Renal cortical epithelial cell (primary cell): ENCODE data around the gene TNPO2. TPM values are rescaled to one million over a fixed set of nuclear protein-coding genes. Genes with fewer than 3 reads are reported as not detected.
A peak's percentile ranks its signal among the peaks of the same experiment; 100 is the strongest.
"Not testable (repeated sequence)": the region's sequence is repeated elsewhere in the genome, so short reads cannot be mapped to it uniquely, and the experiment has no call there.

Source experiments
- DNase-seq: peaks from one replicate; pipeline ENCODE4 v3.0.0-alpha.2; 2011; ENCODE audit warnings: low read depth
- total RNA-seq: library from RNA; depleted of rRNA; stranded (reverse); fragments of >200 nt; gene quantifications from 2 replicates; pipeline ENCODE4 v1.2.3, GENCODE V29; 2014

TNPO2 gene
- total RNA-seq, 1 donor from 2014 or later = 67.3 TPM

GRCh38 chr19:12706332-12706718, 17.4 kb downstream of the TNPO2 start:
- no peak for DNase-seq

- no peak for DNase-seq
Measured at GRCh38 chr19:12705654-12706331, 17.9 kb downstream of the TNPO2 start.

GRCh38 chr19:12705169-12705568, 18.6 kb downstream of the TNPO2 start:
- DNase-seq = no peak

DNA sequence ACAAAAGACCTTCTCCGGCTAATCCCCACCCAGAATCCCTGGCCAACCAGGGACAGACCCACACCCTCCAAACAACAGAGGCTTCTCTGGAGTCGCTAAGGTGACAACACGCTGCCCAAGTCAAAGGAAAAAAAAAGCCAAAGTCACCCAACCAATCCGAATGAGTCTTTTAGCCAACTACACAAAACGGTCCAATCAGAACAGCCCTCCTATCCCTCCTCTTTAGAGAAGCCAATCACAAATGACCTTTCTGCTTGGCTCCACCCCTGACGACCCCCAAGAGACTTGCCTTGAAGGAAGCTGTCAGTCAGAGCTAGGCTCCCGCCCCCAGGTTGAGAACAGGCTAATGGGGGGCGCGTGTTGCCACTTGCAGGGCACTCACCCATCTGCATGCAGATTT, 20.7 kb downstream of the TNPO2 start:
- peak; percentile 22 for DNase-seq

DNA sequence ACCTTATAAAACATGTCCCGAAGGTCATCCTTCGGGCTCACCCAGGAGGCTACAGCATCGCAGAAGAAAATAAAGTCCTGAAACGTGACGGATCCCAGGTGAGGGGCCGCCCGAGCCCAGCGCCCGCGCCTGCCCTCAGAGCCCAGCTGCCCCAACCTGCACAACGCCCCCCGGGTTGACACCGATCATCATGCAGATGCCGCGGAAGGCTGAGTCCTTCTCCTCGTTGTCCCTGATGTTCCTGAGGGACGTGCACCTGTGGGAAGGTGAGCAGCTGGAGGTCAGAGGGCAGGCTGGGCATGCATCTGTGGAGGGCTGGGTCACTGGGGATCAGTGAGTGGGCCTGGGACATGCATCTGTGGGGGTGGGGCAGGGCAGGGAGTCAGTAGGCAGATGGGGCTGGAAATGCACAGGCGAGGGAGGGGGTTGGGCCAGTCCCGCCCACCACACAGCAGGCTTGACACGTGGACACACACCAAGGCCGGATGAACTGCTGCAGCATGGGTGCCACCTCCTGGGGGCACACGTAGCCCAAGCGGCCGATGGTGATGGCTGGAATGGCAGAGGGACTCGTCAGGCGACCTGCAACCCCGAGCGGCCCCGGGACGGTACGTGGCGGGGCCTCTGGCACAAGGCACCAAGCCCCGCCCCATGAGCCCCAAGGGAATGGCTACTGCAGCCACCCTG, 22.0 kb downstream of the TNPO2 start:
- DNase-seq = no peak

DNA sequence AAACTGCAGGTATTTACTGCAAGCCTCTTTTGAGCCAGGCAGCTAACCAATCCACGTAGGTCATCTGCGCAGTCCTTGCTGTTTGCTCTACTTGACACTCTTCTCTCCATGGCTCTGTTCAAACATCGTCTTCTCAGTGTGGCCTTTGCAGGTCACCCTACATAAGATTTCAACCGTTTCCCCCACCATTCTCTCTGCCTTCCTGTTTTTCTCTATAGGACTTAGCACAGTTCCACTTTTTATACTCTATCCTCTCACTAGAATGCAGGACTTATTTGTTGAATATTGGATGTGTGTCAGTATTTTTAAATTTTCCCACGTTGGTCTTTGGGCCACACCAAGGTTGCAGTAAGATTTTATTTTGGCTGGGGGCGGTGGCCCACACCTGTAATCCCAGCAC, 25.6 kb downstream of the TNPO2 start:
- no peak for DNase-seq

GRCh38 chr19:12697425-12697824, 26.3 kb downstream of the TNPO2 start:
- DNase-seq = not testable (repeated sequence)

DNA sequence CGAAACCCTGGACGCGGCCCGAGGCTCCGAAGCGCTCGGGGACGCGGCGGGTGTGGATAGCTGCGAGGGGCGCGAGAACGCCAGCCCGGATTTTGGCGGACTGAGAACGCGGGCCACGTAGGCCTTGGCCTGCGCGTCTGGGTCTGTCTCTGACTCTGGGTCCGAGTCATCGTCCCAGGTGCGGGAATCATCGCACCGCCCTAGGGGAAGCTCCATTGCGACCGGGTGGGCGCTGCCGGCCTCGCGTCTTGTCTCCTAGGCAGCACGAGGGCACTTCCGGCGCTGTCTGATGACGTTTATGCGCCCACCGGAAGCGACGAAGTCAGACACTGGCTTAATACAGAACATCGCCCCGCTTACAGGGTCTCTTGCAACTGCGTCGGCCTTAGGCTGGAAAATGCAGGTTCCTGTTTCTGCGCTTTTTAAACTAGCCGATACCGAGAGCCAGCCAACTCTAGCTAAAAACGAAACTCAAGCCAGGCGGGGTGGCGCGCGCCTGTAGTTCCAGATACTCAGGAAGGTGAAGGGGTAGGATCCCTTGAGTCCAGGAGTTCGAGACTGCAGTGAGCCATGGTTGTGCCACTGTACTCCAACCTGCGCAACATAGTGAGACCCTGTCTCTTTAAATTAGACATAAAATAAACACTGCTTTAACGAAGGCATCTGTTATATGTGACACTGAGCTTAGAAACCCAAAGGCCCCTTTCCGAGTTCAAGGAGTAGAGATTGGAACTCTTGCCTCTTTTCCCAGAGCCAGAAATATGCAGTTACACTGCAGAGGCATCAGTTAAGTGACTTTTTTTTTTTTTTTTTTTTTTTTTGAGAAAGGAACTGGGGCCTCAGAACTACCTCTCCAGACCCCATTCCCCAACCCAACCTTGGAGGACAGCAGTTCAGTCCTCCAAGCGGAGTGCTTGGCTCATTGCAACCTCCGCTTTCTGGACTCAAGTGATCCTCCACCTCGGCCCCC, 27.1 kb downstream of the TNPO2 start, which contains the start of gene FBXW9:
Gene FBXW9, minus strand, starts transcription at position 266 of the 970 bp plus-strand sequence. Its CDS starts 50 bp downstream, at position 216.
- peak; percentile 87 for DNase-seq

DNA sequence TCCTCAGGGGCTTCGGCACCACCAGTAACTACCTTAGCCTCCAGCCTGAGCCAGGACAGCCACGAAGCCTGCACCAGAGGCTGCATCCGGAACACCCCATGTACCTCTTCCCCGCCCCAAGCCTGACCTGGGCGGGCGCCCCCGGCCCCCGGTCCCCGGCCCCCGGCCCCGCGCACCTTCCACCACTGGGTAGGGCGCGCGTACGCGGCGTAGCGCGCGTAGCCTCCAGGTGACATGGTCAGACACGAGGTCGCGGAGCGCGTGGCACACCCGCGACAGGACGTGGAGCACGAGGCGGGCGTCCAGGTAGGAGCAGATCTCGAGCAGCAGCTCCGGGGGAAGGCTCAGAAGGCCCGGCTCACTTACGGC, 27.8 kb downstream of the TNPO2 start:
- DNase-seq = no peak

DNA sequence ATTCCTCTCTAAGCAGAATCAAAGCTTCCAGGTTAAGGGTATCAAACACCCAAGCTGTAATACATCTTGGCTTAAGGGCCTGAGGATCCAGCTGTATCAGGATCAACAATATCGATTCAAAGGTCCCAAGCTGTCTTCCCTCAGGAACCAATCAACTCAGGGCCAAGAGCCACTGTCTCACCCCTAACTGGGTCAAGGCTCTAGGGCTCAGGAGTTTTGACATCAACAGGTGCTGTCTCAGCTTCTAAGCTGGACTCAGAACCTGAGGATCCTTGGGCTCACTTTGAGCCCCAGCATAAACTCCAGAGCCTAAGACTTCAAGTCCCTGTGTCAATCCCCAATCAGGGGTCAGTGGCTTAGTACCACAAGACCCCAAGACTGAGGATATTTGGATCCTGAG, 28.2 kb downstream of the TNPO2 start:
- no peak for DNase-seq

- DNase-seq = no peak
Measured at GRCh38 chr19:12695096-12695495, 28.6 kb downstream of the TNPO2 start.

DNA sequence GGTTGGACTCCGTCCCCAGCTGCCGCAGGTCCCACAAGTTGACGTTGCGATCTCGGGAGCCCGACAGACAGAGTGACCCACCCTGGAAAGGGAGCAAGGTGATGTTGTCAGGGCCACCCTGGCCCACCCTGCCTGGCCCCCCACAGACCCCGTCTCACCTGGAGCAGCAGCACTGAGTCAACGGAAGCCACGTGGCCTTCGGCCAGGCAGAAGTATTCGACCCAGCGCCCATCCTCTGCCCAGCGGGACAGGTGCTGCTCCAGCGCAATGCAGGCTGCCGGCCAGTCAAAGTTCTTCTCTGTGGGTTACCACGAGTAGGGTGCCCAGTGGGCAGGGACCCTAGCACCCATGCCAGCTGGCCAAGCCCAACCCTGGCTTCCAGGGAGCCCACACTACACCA, 29.1 kb downstream of the TNPO2 start:
- DNase-seq = no peak

GRCh38 chr19:12692960-12693359, 30.8 kb downstream of the TNPO2 start:
- no peak for DNase-seq

DNA sequence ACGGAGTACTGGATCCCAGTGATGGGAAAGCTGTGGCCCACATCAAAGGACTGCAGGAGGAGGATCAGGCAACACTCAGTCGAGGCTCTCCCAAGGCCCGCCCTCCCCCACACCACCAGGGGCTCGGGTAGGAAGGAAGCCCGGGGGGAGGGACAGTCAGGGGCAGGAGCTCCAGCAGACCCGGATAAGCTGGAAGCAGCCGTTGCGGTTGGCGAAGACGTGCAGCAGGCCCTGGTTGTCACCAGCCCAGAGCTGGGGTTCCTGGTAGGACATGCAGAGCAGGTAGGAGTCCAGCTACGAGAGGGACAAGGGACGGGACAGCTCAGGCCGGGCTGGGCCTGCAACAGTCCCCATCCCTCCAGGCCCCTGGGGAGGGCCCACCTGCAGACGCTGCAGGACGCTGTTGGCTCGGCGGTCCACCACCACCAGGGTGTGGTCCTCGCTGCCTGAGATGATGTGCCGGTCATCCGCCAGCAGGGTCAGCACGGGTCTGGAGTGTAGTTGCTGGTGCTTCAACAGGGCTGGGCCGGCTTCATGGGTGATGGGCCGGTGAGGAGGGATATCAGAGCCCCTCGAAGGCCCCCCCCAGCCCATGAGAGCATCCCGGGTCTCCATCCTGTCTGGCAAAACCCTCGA, 34.0 kb downstream of the TNPO2 start:
- no peak for DNase-seq

- DNase-seq = no peak
Measured at GRCh38 chr19:12689012-12689411, 34.7 kb downstream of the TNPO2 start.

DNA sequence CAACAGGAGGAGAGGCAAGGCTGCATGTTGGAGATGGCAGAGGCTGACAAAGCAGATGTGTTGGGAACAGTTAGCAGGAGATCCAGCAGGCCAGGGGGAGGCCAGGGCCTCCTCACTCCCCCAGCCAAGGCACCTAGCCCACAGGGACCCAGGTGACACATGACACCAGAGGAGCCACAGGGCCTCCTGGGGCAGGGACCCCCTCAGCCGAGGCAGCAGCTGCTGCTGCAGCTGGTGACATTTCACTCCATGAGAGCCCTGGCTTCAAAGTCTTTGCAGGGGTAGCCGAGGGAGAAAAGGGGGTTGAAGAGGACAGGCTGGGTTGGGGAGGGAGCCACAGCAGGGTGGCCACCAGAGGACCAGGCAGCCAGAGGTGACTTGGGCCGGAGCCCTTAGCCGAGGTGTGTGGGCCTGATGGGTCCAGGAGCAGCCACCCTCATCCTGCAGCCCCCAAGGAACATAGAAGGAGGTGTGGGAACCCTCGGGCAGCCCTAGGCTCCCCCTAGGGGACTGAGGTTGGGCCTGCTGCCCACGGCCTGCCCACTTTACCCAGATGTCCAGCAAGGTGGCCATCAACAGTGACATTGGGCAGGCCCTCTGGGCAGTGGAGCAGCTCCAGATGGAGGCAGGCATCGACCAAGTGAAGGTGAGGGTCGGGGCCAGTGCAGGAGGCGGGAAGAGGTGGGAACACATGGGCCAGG, 36.1 kb downstream of the TNPO2 start, which contains the start of gene GNG14:
Gene GNG14, plus strand, starts transcription at position 503 of the 701 bp plus-strand sequence. Its CDS starts 51 bp downstream, at position 554.
- no peak for DNase-seq

DNA sequence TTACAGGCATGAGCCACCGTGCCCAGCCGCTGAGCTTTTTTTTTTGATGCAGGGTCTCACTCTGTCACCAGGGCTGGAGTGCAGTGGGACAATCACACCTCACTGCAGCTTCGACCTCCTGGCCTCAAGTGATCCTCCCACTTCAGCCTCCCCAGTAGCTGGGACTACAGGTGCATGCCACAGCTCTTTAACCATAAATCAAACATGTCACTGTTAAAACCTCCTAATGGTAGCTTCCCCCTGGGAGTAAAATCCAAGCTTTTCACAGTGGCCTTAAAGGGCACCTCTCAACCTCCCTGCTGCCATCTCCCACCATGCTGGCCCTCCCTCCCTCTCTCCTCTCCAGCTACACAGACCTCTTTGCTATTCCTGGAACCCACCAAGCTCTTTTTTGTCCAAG, 37.9 kb downstream of the TNPO2 start:
- no peak for DNase-seq

DNA sequence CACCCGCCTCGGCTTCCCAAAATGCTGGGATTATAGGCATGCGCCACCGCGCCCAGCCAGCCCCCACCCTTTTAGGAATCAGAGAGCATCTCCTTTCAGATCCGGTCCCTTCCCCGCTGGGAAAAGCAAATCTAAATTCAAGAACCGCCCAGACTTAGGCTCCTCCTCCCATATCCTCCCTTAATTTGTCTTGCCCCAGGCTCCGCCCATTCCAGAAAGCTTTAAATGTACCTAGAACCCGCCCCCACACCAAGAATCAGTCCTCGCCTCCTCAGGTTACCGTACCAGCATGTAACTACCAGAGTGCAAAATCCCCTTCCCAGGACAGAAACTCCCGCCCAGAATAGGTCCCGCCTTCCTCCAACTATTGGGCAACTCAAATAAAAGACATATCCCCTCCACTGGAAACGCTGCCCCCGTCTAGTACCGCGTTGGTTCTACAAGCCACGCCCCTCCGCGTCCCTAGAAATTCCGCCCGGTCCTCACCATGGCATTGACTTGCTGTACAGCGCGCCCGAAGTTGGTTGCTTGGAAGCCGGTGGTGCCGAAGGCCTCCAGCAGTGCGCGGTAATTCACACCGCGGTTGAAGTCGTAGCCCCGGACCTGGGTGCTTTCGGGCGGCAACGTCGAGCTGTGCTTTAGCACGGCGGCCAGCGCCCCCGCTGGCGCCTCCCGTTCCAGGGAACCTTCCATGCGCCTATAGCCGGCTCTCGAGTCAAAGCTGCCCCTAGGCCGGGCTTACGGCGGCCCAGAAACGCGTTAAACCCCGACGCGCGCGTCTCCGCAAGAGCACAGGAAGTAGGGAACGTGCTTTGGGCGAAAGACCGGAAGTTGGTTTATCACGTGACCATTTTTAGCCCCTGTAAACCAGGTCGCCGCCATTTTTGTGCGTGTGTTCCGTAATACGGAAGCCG, 42.4 kb downstream of the TNPO2 start, which contains the start of gene DHPS:
Gene DHPS, minus strand, starts transcription at position 807 of the 914 bp plus-strand sequence. Its CDS starts 114 bp downstream, at position 693.
- peak; percentile 97 for DNase-seq

DNA sequence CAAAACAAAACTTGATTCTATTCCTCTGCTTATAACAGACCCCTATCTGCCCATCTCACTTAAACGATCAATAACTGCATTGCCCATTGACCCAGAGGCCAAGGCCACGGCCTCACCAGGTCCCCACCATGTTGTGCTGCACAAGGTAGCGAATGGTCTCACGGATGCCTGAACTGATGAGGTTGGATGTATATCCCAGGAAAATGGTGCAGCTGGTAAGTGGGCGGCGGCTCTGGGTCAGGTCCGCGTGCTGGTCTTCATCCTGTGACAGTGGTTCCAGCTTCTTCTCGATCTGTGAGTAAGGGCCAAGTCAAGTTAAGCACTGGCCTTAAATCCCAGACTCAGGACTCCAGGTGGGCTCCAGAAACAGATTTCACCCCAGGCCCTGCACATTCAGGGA, 43.7 kb downstream of the TNPO2 start:
- DNase-seq = no peak

DNA sequence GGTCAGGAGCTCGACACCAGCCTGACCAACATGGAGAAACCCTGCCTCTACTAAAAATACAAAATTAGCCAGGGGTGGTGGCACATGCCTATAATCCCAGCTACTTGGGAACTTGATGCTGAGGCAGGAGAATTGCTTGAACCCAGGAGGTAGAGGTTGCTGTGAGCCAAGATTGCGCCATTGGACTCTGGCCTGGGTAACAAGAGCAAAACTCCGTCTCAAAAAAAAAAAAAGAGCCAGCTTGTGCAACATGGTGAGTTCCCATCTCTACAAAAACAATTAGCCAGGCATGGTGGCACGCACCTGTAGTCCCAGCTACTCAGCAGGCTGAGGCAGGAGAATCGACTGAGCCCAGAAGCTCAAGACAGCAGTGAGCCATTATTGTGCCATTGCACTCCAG, 45.7 kb downstream of the TNPO2 start:
- DNase-seq = peak; percentile 22
